HepG2 (cell line): ENCODE results near the gene CLASP2. TPM values are rescaled to one million over a fixed set of nuclear protein-coding genes. Genes with fewer than 3 reads are reported as not detected.

Experiments used
- ASH2L ChIP-seq: fragments of 300-600, 200-600 bp; sonication (generic); IDR thresholded peaks from 2 replicates; pipeline ENCODE4 v1.7.0; 2017; ENCODE audit warnings: low read depth, mild to moderate bottlenecking, moderate library complexity, mixed read lengths, low read length; ENCODE audit not compliant: insufficient read length
- ATF1 ChIP-seq: IDR thresholded peaks from 2 replicates; pipeline ENCODE4 v1.6.1; 2016; ENCODE audit warnings: mild to moderate bottlenecking, control low read depth
- ELF3 ChIP-seq: IDR thresholded peaks from 2 replicates; pipeline ENCODE4 v1.6.1; 2016; ENCODE audit warnings: missing genetic modification reagents, missing compliant biosample characterization
- FOXP1 ChIP-seq, 2 experiments: fragments of 450-650 bp in 1 of 2; IDR thresholded peaks; 2 replicates each; pipeline ENCODE4 v1.6.1; 2017 to 2018; ENCODE audit warnings: antibody characterized with exemption in 1 of 2
- HHEX ChIP-seq: IDR thresholded peaks from 2 replicates; pipeline ENCODE4 v1.6.1; 2016; ENCODE audit warnings: control low read depth
- HMGXB4 ChIP-seq, 2 experiments: sonication (generic) in 1 of 2; formaldehyde crosslinking in 1 of 2; IDR thresholded peaks; 2 replicates each; pipeline versions ENCODE4 v1.4.0 to v1.6.1; 2018 to 2020; ENCODE audit warnings: missing genetic modification reagents in 2 of 2, borderline replicate concordance in 1 of 2, low read depth in 1 of 2, mild to moderate bottlenecking in 1 of 2, missing biosample characterization in 1 of 2
- HOXA3 ChIP-seq: sonication (generic); formaldehyde crosslinking; IDR thresholded peaks from 2 replicates; pipeline ENCODE4 v1.5.0; 2020; ENCODE audit warnings: missing genetic modification reagents
- HOXA9 ChIP-seq: sonication (generic); formaldehyde crosslinking; IDR thresholded peaks from 2 replicates; pipeline ENCODE4 v1.8.1; 2022; ENCODE audit warnings: missing genetic modification reagents, mild to moderate bottlenecking, moderate library complexity, borderline replicate concordance
- KDM5B ChIP-seq: sonication (generic); formaldehyde crosslinking; IDR thresholded peaks from 2 replicates; pipeline ENCODE4 v1.4.0; 2020; ENCODE audit warnings: missing genetic modification reagents, mild to moderate bottlenecking, borderline replicate concordance
- SATB2 ChIP-seq: sonication (generic); formaldehyde crosslinking; IDR thresholded peaks from 2 replicates; pipeline ENCODE4 v1.5.0; 2020; ENCODE audit warnings: missing genetic modification reagents
- TBX2 ChIP-seq: sonication (generic); formaldehyde crosslinking; IDR thresholded peaks from 2 replicates; pipeline ENCODE4 v1.5.0; 2020; ENCODE audit warnings: missing genetic modification reagents, mild to moderate bottlenecking, borderline replicate concordance
- XRCC5 ChIP-seq: fragments of 200-400 bp; formaldehyde crosslinking; optimal IDR thresholded peaks from 2 replicates; pipeline ENCODE3; 2017; ENCODE audit warnings: mild to moderate bottlenecking, low read length
- ZFX ChIP-seq: sonication (generic); formaldehyde crosslinking; IDR thresholded peaks from 2 replicates; pipeline ENCODE4 v1.4.0; 2020; ENCODE audit warnings: mild to moderate bottlenecking, low read depth, missing genetic modification reagents, moderate library complexity
- ZNF205 ChIP-seq: IDR thresholded peaks from 2 replicates; pipeline ENCODE4 v1.6.1; 2018; ENCODE audit warnings: missing biosample characterization, missing genetic modification reagents
- ZNF549 ChIP-seq: sonication (generic); formaldehyde crosslinking; IDR thresholded peaks from 2 replicates; pipeline ENCODE4 v1.5.0; 2020; ENCODE audit warnings: missing genetic modification reagents
- ZNF556 ChIP-seq: sonication (generic); formaldehyde crosslinking; IDR thresholded peaks from 2 replicates; pipeline ENCODE4 v1.4.0; 2020; ENCODE audit warnings: mild to moderate bottlenecking, missing genetic modification reagents, borderline replicate concordance
- ZNF605 ChIP-seq: sonication (generic); formaldehyde crosslinking; IDR thresholded peaks from 2 replicates; pipeline ENCODE4 v1.8.0; 2022; ENCODE audit warnings: mild to moderate bottlenecking, missing genetic modification reagents
- ZNF652 ChIP-seq: IDR thresholded peaks from 2 replicates; pipeline ENCODE4 v1.6.1; 2016; ENCODE audit warnings: low read depth, borderline replicate concordance
- ZNF724P ChIP-seq: sonication (generic); formaldehyde crosslinking; IDR thresholded peaks from 2 replicates; pipeline ENCODE4 v1.8.0; 2022; ENCODE audit warnings: missing genetic modification reagents, borderline replicate concordance
- ZNF792 ChIP-seq: IDR thresholded peaks from 2 replicates; pipeline ENCODE4 v1.6.1; 2016
- ZNF800 ChIP-seq: sonication (generic); formaldehyde crosslinking; IDR thresholded peaks from 2 replicates; pipeline ENCODE4 v1.4.0; 2020; ENCODE audit warnings: missing genetic modification reagents
- ZSCAN31 ChIP-seq: sonication (generic); formaldehyde crosslinking; IDR thresholded peaks from 2 replicates; pipeline ENCODE4 v1.5.0; 2020; ENCODE audit warnings: low read depth, mild to moderate bottlenecking, missing genetic modification reagents
- polyA plus RNA-seq, 8 experiments: library from polyadenylated mRNA; depleted of rRNA in 3 of 8; stranded (reverse) in 7 of 8; unstranded in 1 of 8; fragments of >200 nt; fragmentation: Illumina TruSeq in 4 of 8; extraction: Trizol in 4 of 8; gene quantifications; 2 replicates each; pipeline versions ENCODE4 v1.2.1 to v1.2.3, GENCODE V29; 2011 to 2016; ENCODE audit warnings: low read depth in 4 of 8, missing spikeins in 1 of 8, mixed read lengths in 1 of 8; ENCODE audit not compliant: insufficient read depth in 1 of 8
- total RNA-seq, 5 experiments: library from RNA; depleted of rRNA; stranded (reverse); fragments of >200 nt; fragmentation: Illumina TruSeq; extraction: Trizol; gene quantifications; 2 replicates each; pipeline ENCODE4 v1.2.3, GENCODE V29; 2016; ENCODE audit warnings: low read depth in 1 of 5
- TF ChIP-seq, protein P1 (sequence below): sonication (generic); formaldehyde crosslinking; IDR thresholded peaks from 2 replicates; pipeline ENCODE4 v1.5.1; 2020; ENCODE audit warnings: missing genetic modification reagents, mild to moderate bottlenecking, borderline replicate concordance

The CLASP2 gene
- total and polyA plus RNA-seq, 2 of the 13 experiments (the other 11 are each of a cell fraction or from before 2014, with no cell fraction given), result 15.7 to 34.8 TPM

DNA sequence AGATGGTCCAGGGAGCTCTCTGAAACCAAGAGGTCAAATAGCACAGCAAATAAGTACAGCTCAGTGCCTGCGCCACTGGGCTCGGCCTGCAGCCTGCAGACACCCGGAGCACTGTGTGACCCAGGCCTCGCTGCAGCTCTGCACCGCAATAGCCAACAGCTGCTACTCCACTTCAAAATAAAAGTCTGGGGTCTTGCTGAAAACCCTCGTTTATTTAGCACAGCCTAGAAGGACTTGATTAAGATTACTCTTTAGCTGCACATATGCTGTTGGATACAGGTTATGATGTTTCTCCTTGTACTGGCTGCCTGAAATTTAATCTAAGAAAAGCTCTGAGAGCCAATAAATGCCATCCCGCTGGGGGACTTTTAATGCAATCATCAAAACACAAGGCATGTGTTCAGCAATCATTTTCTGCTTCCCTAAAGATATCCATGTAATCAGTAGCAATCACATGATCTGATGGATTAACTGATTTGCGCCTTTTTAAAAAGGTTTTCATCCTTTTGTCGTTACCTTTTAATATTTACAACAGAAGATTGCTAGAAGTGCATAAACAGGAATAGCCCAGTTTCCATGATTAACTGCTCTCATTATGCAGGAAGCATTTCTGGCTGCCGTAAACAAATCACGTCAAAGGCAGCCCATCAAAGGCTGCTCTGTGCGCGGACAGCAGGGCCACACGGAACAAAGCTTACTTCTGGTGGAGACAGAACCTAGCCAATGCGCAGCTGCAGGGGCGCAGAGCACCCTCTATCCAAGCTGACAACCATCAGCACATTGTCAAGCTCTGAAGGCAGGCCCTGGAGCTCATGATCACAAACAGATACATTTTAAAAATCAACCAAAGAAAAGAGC is 58.8 kb downstream of the CLASP2 start (continued):
- peak in 1 of 2 experiments; percentile 26; a peak in 1 of 4 replicates for TF ChIP-seq HMGXB4 (CRISPR knock-in tag; IDR thresholded peaks at IDR 0.05; ENCODE audit: borderline replicate concordance in 1 of 2, low read depth in 1 of 2)
- TF ChIP-seq ZNF605 (CRISPR knock-in tag), result peak; percentile 44; the same call in 1 of the 2 replicates
- 0 out of 2 replicates have a peak, but pooled peaks have one; percentile 21 for TF ChIP-seq HOXA3 (CRISPR knock-in tag)
- TF ChIP-seq ATF1 (CRISPR knock-in tag), result peak; percentile 33; the same call in 1 of the 2 replicates
- peak; percentile 43; the same call in 1 of the 2 replicates for TF ChIP-seq TBX2 (CRISPR knock-in tag)
- peak; percentile 98 for TF ChIP-seq ZNF800 (CRISPR knock-in tag)
- no peak for TF ChIP-seq ZNF549 (CRISPR knock-in tag)
- TF ChIP-seq ZNF652 (CRISPR knock-in tag), result no peak
- TF ChIP-seq ZNF205 (CRISPR knock-in tag), result 0 out of 2 replicates have a peak, but pooled peaks have one; percentile 10
- TF ChIP-seq, protein P1, sequence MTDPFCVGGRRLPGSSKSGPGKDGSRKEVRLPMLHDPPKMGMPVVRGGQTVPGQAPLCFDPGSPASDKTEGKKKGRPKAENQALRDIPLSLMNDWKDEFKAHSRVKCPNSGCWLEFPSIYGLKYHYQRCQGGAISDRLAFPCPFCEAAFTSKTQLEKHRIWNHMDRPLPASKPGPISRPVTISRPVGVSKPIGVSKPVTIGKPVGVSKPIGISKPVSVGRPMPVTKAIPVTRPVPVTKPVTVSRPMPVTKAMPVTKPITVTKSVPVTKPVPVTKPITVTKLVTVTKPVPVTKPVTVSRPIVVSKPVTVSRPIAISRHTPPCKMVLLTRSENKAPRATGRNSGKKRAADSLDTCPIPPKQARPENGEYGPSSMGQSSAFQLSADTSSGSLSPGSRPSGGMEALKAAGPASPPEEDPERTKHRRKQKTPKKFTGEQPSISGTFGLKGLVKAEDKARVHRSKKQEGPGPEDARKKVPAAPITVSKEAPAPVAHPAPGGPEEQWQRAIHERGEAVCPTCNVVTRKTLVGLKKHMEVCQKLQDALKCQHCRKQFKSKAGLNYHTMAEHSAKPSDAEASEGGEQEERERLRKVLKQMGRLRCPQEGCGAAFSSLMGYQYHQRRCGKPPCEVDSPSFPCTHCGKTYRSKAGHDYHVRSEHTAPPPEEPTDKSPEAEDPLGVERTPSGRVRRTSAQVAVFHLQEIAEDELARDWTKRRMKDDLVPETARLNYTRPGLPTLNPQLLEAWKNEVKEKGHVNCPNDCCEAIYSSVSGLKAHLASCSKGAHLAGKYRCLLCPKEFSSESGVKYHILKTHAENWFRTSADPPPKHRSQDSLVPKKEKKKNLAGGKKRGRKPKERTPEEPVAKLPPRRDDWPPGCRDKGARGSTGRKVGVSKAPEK (CRISPR knock-in tag), result 0 out of 2 replicates have a peak, but pooled peaks have one; percentile 46
- TF ChIP-seq ZFX (CRISPR knock-in tag), result peak; percentile 67
- TF ChIP-seq ELF3 (CRISPR knock-in tag), result peak; percentile 30; the same call in 1 of the 2 replicates
- no peak for TF ChIP-seq HHEX
- no peak for TF ChIP-seq KDM5B
- TF ChIP-seq ZNF792, result peak; percentile 78; the same call in 1 of the 2 replicates
- TF ChIP-seq ASH2L, result peak; percentile 83
- TF ChIP-seq ZNF724P (CRISPR knock-in tag), result no peak
- TF ChIP-seq FOXP1 (IDR thresholded peaks at IDR 0.05), result no peak
- TF ChIP-seq FOXP1 (CRISPR knock-in tag; IDR thresholded peaks at IDR 0.05), result peak; percentile 33; the same call in 1 of the 2 replicates
- peak; percentile 33 for TF ChIP-seq XRCC5
- no peak for TF ChIP-seq SATB2
- 0 out of 2 replicates have a peak, but pooled peaks have one; percentile 42 for TF ChIP-seq ZSCAN31 (CRISPR knock-in tag)
- TF ChIP-seq HOXA9, result no peak
- TF ChIP-seq ZNF556, result peak; percentile 27; the same call in 1 of the 2 replicates
